ENCODE data around the gene LIMK2. TPM values are rescaled to one million over a fixed set of nuclear protein-coding genes. Genes with fewer than 3 reads are reported as not detected.

Gene LIMK2
- total and polyA plus RNA-seq, 10 of the 15 experiments (the other 5 are each of a cell fraction or from before 2014, with no cell fraction given) = 2.9 to 40.4 (median 26.7) TPM

GRCh38 chr22:31221084-31221483 lies 9.0 kb downstream of the LIMK2 start:
- CTCF ChIA-PET = interaction anchor here (0.9 to 13.8 kb wide), 3 partner anchors 9 to 33 kb away, joined by 3 to 244 read pairs (median 3); partner anchors contain the start of gene LIMK2
- peaks cover 44% of the 10 kb centered on the region for H3K4me1 ChIP-seq (ENCODE audit: control insufficient read depth, insufficient read depth, low read length)
- no peaks in the 10 kb centered on the region for H3K27me3 ChIP-seq (replicated peaks in 1 of 2; ENCODE audit: control insufficient read depth in 2 of 2, insufficient read depth in 2 of 2, low read length in 1 of 2)
- H3K27ac ChIP-seq (ENCODE audit: control insufficient read depth, insufficient read depth) = no peak overlapping the region; the same call in 1 of the 2 replicates
- no peak for ATAC-seq
- RAD21 ChIA-PET (ENCODE audit: unreplicated experiment) = interaction anchor here (0.6 to 1.4 kb wide), 3 partner anchors 9 to 52 kb away, joined by 4 read pairs; partner anchors contain the start of gene LIMK2
- DNase-seq (ENCODE audit: low read depth, low spot score) = no peak
- no peak overlapping the region for H2AFZ ChIP-seq (ENCODE audit: control insufficient read depth, low read depth, low read length)
- no peak for FAIRE-seq
- no TSS peak for BruUV-seq (replicated peaks)
- H4K20me1 ChIP-seq (ENCODE audit: control insufficient read depth, insufficient read depth) = no peaks in the 10 kb centered on the region
- POLR2A ChIA-PET = interaction anchor here (0.6 to 4.6 kb wide), 4 partner anchors 9 to 1337 kb away, joined by 3 to 15 read pairs (median 4); partner anchors contain the start of gene LIMK2
- H3K4me2 ChIP-seq (ENCODE audit: control insufficient read depth, insufficient read depth) = no peak overlapping the region; the same call in 1 of the 2 replicates
- intact Hi-C loops (cut with micrococcal nuclease; ENCODE audit: unreplicated experiment) = no loop called here
- H3K9me3 ChIP-seq (replicated peaks; ENCODE audit: control insufficient read depth, insufficient read depth, low read length) = no peaks in the 10 kb centered on the region
- TF ChIP-seq SRF (IDR thresholded peaks at IDR 0.05; ENCODE audit: low read depth in 2 of 2, low read length in 2 of 2) (no peak), PBX3 (IDR thresholded peaks at IDR 0.05; ENCODE audit: insufficient replicate concordance, low read depth, low read length) (no peak), SP1 (IDR thresholded peaks at IDR 0.05; ENCODE audit: low read depth, low read length) (no peak), NFIC (IDR thresholded peaks at IDR 0.05; ENCODE audit: low read depth, low read length) (no peak), E2F8 (IDR thresholded peaks at IDR 0.05; ENCODE audit: low read depth, partially characterized antibody) (no peak), FOS (IDR thresholded peaks at IDR 0.05; ENCODE audit: borderline replicate concordance, extremely low read depth, insufficient read length) (no peak), KDM1A (IDR thresholded peaks at IDR 0.05; ENCODE audit: borderline replicate concordance) (no peak), ZNF592 (IDR thresholded peaks at IDR 0.05) (no peak), ZNF217 (IDR thresholded peaks at IDR 0.05) (no peak), TBL1XR1 (IDR thresholded peaks at IDR 0.05; ENCODE audit: low read depth, low read length) (no peak), ZNF384 (IDR thresholded peaks at IDR 0.05; ENCODE audit: borderline replicate concordance, low read depth, low read length) (no peak), EZH2 (IDR thresholded peaks at IDR 0.05; ENCODE audit: borderline replicate concordance, control insufficient read depth, low read depth, low read length) (no peak), NBN (IDR thresholded peaks at IDR 0.05) (no peak)
- SMC1A ChIA-PET (ENCODE audit: uncharacterized antibody, unreplicated experiment) = interaction anchor here (13.8 to 14.1 kb wide), 2 partner anchors 6 kb away, joined by 260 read pairs; partner anchors contain the start of gene LIMK2
- in situ Hi-C loops (cut with MboI) = no loop called here
- 97% methylated on average over 4 of the region's 4 CpGs for WGBS (ENCODE audit: insufficient coverage, insufficient replicate concordance, low lambda C conversion rate, missing lambda C conversion rate)
- H3K4me3 ChIP-seq = no peak overlapping the region
- no peak overlapping the region for H3K9ac ChIP-seq (ENCODE audit: control insufficient read depth, insufficient read depth, low read length)
- peaks cover 67% of the 10 kb centered on the region for H3K79me2 ChIP-seq (ENCODE audit: control insufficient read depth, insufficient read depth, low read length)
- H3K36me3 ChIP-seq (ENCODE audit: control insufficient read depth in 2 of 2, insufficient read depth in 2 of 2, low read length in 1 of 2) = no peaks in the 10 kb centered on the region; a peak in 1 of 4 replicates

Data from GM12878 (cell line).